Heart left ventricle (tissue), 13 donors: ENCODE results near the gene COL8A2.

Experiments
- POLR2A ChIP-seq, 2 donors: fragments of 450-650 bp; IDR thresholded peaks; one replicate each; pipeline ENCODE4 v1.6.1; 2017; ENCODE audit warnings: antibody characterized with exemption in 2 of 2, mild to moderate bottlenecking in 2 of 2, moderate library complexity in 2 of 2
- TF ChIP-seq, protein P1 (sequence below), 12 donors: fragments of 200-600 bp; sonication (generic) in 4 of 12; IDR thresholded peaks; one replicate each; pipeline versions ENCODE4 v1.5.0 to v1.8.0; 2018 to 2022; ENCODE audit warnings: antibody characterized with exemption in 12 of 12, mild to moderate bottlenecking in 5 of 12
- donor health status: ischemic (EF 13 %, LVEDD 7.1; RV severe dilation, severe dysfunction).
- donor health status: DM: no; HTN: yes; CAD: no.
- donor health status: DM: no; HTN: no; CAD: no.
- donor health status: ischemic (EF 25% LVEDD 6.9; RV normal size, moderate dysfunction).
- donor health status: ischemic (EF 25% LVEDD 5.7; RV mildly dilated, moderate dysfunction).
- donor health status: ischemic (EF 35%, LVEDD 5.7; RV mildly dilated, moderate dysfunction).
- donor health status: nonischemic (EF 11% LVEDD 7.7; RV severe dilation, severe dysfunction).
- donor health status: DM: yes; HTN: yes; CAD: no.
- donor health status: PGD.
- donor health status: ischemic (EF 29% LVEDD 5.4; RV normal size, mild dysfunction).
- donor health status: nonischemic (EF 23%, LVEDD 6.1; RV moderate dilation, normal function).

GRCh38 chr1:36053978-36054377 lies 71.0 kb downstream of the COL8A2 start:
- no peak for TF ChIP-seq POLR2A (IDR thresholded peaks at IDR 0.05)
- TF ChIP-seq, protein P1, sequence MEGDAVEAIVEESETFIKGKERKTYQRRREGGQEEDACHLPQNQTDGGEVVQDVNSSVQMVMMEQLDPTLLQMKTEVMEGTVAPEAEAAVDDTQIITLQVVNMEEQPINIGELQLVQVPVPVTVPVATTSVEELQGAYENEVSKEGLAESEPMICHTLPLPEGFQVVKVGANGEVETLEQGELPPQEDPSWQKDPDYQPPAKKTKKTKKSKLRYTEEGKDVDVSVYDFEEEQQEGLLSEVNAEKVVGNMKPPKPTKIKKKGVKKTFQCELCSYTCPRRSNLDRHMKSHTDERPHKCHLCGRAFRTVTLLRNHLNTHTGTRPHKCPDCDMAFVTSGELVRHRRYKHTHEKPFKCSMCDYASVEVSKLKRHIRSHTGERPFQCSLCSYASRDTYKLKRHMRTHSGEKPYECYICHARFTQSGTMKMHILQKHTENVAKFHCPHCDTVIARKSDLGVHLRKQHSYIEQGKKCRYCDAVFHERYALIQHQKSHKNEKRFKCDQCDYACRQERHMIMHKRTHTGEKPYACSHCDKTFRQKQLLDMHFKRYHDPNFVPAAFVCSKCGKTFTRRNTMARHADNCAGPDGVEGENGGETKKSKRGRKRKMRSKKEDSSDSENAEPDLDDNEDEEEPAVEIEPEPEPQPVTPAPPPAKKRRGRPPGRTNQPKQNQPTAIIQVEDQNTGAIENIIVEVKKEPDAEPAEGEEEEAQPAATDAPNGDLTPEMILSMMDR (IDR thresholded peaks at IDR 0.05) = no peak
